Endothelial cell of umbilical vein (primary cell): ENCODE measurements around the gene HSPG2. TPM values are rescaled to one million over a fixed set of nuclear protein-coding genes. Genes with fewer than 3 reads are reported as not detected.

Experiments
- BruUV-seq: library from RNA; stranded (reverse); fragments of 400-500 nt; replicated peaks from 2 replicates; lab custom pipeline; 2021; lab: Mats Ljungman, UMichigan
- CTCF ChIA-PET: fragments of 300-600, 350-600 bp; sonication (Branson Sonifier 250); formaldehyde crosslinking; loops from one replicate; lab custom pipeline; 2021; ENCODE audit warnings: antibody characterized with exemption, inconsistent platforms; lab: Charles Lee
- POLR2A ChIA-PET: fragments of 300-600, 350-600 bp; sonication (Branson Sonifier 250); formaldehyde crosslinking; loops from one replicate; lab custom pipeline; 2021; ENCODE audit warnings: antibody characterized with exemption, inconsistent platforms; lab: Charles Lee
- DNase-seq: peaks from one replicate; pipeline ENCODE4 v3.0.0-alpha.2; 2011; ENCODE audit warnings: low read depth, low spot score
- FAIRE-seq: peaks from 2 replicates; lab custom pipeline; 2011; peaks lifted over from hg19 to GRCh38; lab: Jason Lieb, UNC
- H2AFZ ChIP-seq: 2 replicates; pipeline ENCODE4 v1.6.0; 2012; ENCODE audit warnings: low read depth, low read length, control low read depth, inconsistent platforms
- H3K27ac ChIP-seq: 2 replicates; pipeline ENCODE4 v1.5.1; 2011; ENCODE audit warnings: low read depth, mild to moderate bottlenecking, control low read depth, low read length, moderate library complexity; ENCODE audit not compliant: insufficient read depth
- H3K27me3 ChIP-seq, 2 experiments: 2 replicates each; pipeline versions ENCODE4 v1.6.0 to v1.6.1; 2011; ENCODE audit warnings: low read length in 2 of 2, mixed read lengths in 1 of 2; ENCODE audit not compliant: control insufficient read depth in 2 of 2, insufficient read depth in 2 of 2
- H3K36me3 ChIP-seq, 2 experiments: 2 replicates in 1 of 2; 3 replicates in 1 of 2; pipeline ENCODE4 v1.5.1; 2011; ENCODE audit warnings: low read length in 2 of 2, mild to moderate bottlenecking in 1 of 2, moderate library complexity in 1 of 2; ENCODE audit not compliant: control insufficient read depth in 2 of 2, insufficient read depth in 2 of 2; ENCODE audit errors: extremely low read depth in 1 of 2
- H3K4me1 ChIP-seq: 3 replicates; pipeline ENCODE4 v1.5.1; 2011; ENCODE audit warnings: mild to moderate bottlenecking, low read length; ENCODE audit not compliant: control insufficient read depth, insufficient read depth; ENCODE audit errors: extremely low read depth
- H3K4me2 ChIP-seq: 2 replicates; pipeline ENCODE4 v1.6.1; 2011; ENCODE audit warnings: low read length, control low read depth, mixed read lengths; ENCODE audit not compliant: insufficient read depth
- H3K4me3 ChIP-seq, 3 experiments: fragments of 200-600 bp in 1 of 3; sonication (generic), shearing (Covaris generic) in 1 of 3; replicated peaks in 1 of 3; 2 replicates each; pipeline ENCODE4 v1.5.1; 2011 to 2016; ENCODE audit warnings: control low read depth in 3 of 3, low read length in 3 of 3, mild to moderate bottlenecking in 2 of 3, inconsistent platforms in 1 of 3, low read depth in 1 of 3, moderate library complexity in 1 of 3; ENCODE audit not compliant: insufficient read depth in 1 of 3
- H3K79me2 ChIP-seq: 2 replicates; pipeline ENCODE4 v1.6.0; 2012; ENCODE audit warnings: low read length, inconsistent platforms; ENCODE audit not compliant: control insufficient read depth, insufficient read depth
- H3K9ac ChIP-seq: replicated peaks from 2 replicates; pipeline ENCODE3; 2011; ENCODE audit warnings: low read length, control low read depth; ENCODE audit not compliant: insufficient read depth; ENCODE audit errors: extremely low read depth
- H3K9me1 ChIP-seq: replicated peaks from 3 replicates; pipeline ENCODE4 v1.6.0; 2011; ENCODE audit warnings: mild to moderate bottlenecking, low read length; ENCODE audit not compliant: control insufficient read depth, insufficient read depth; ENCODE audit errors: extremely low read depth
- H3K9me3 ChIP-seq: replicated peaks from 2 replicates; pipeline ENCODE4 v1.5.1; 2012; ENCODE audit warnings: low read length, inconsistent platforms; ENCODE audit not compliant: control insufficient read depth, insufficient read depth
- H4K20me1 ChIP-seq: replicated peaks from 2 replicates; pipeline ENCODE3; 2011; ENCODE audit warnings: mild to moderate bottlenecking, low read length; ENCODE audit not compliant: control insufficient read depth, insufficient read depth; ENCODE audit errors: extremely low read depth
- EZH2 ChIP-seq: IDR thresholded peaks from 2 replicates; pipeline ENCODE4 v1.6.1; 2012; ENCODE audit warnings: borderline replicate concordance, low read depth, mild to moderate bottlenecking, moderate library complexity, low read length, inconsistent platforms; ENCODE audit not compliant: severe bottlenecking
- FOS ChIP-seq: IDR thresholded peaks from 2 replicates; pipeline ENCODE4 v1.6.1; 2011; ENCODE audit warnings: mild to moderate bottlenecking, low read length, moderate library complexity, borderline replicate concordance; ENCODE audit not compliant: insufficient read depth
- GATA2 ChIP-seq: IDR thresholded peaks from 2 replicates; pipeline ENCODE4 v1.7.0; 2011; ENCODE audit warnings: low read depth, mild to moderate bottlenecking, moderate library complexity, mixed read lengths, low read length; ENCODE audit not compliant: insufficient read length, insufficient read depth
- JUN ChIP-seq: IDR thresholded peaks from 2 replicates; pipeline ENCODE4 v1.6.1; 2011; ENCODE audit warnings: borderline replicate concordance, low read depth; ENCODE audit not compliant: insufficient read length, insufficient read depth
- MYC ChIP-seq: IDR thresholded peaks from one replicate; pipeline ENCODE4 v1.6.1; 2011; ENCODE audit warnings: mild to moderate bottlenecking, low read depth, low read length
- POLR2A ChIP-seq: IDR thresholded peaks from 2 replicates; pipeline ENCODE4 v1.6.1; 2012; ENCODE audit warnings: low read depth, mild to moderate bottlenecking, control low read depth, low read length
- POLR2AphosphoS5 ChIP-seq: IDR thresholded peaks from 2 replicates; pipeline ENCODE4 v1.6.1; 2012; ENCODE audit warnings: low read depth, mild to moderate bottlenecking, control low read depth, low read length, moderate library complexity; ENCODE audit not compliant: insufficient read depth
- dilution Hi-C: fragments of 300-500 bp; cut with MboI; formaldehyde crosslinking; loops from one replicate; pipeline ENCODE4 v1.15.0; 2019; ENCODE audit warnings: low sequenced_read_pairs; ENCODE audit not compliant: extremely low pct_ligation_motif_present
- intact Hi-C: fragments of 100-400 bp; cut with micrococcal nuclease; formaldehyde crosslinking; loops from one replicate; pipeline ENCODE4 v1.10.0; 2022
- polyA plus RNA-seq, 4 experiments: library from polyadenylated mRNA; depleted of rRNA in 3 of 4; stranded (reverse) in 3 of 4; unstranded in 1 of 4; fragments of >200 nt; gene quantifications; 2 replicates each; pipeline versions ENCODE4 v1.2.1 to v1.2.3, GENCODE V29; 2011 to 2012; ENCODE audit warnings: missing spikeins in 1 of 4
- total RNA-seq: library from RNA; stranded (reverse); gene quantifications from 2 replicates; pipeline ENCODE4 v1.2.3, GENCODE V29; 2021
- TF ChIP-seq, protein P1 (sequence below): IDR thresholded peaks from 2 replicates; pipeline ENCODE4 v1.6.1; 2011; ENCODE audit not compliant: insufficient read depth, insufficient read length
- TF ChIP-seq, protein P2 (sequence below), 2 donors: IDR thresholded peaks; 1 replicate in 1 of 2; 2 replicates in 1 of 2; pipeline ENCODE4 v1.5.1; 2011; ENCODE audit warnings: low read length in 2 of 2, mild to moderate bottlenecking in 2 of 2, moderate library complexity in 2 of 2, control low read depth in 1 of 2, inconsistent platforms in 1 of 2, low read depth in 1 of 2; ENCODE audit not compliant: insufficient read depth in 1 of 2; ENCODE audit errors: extremely low read depth in 1 of 2

HSPG2 gene
- total and polyA plus RNA-seq, 2 donors (not counting 3 experiments of a cell fraction or from before 2014, with no cell fraction given): 734 to 3,499 TPM

DNA sequence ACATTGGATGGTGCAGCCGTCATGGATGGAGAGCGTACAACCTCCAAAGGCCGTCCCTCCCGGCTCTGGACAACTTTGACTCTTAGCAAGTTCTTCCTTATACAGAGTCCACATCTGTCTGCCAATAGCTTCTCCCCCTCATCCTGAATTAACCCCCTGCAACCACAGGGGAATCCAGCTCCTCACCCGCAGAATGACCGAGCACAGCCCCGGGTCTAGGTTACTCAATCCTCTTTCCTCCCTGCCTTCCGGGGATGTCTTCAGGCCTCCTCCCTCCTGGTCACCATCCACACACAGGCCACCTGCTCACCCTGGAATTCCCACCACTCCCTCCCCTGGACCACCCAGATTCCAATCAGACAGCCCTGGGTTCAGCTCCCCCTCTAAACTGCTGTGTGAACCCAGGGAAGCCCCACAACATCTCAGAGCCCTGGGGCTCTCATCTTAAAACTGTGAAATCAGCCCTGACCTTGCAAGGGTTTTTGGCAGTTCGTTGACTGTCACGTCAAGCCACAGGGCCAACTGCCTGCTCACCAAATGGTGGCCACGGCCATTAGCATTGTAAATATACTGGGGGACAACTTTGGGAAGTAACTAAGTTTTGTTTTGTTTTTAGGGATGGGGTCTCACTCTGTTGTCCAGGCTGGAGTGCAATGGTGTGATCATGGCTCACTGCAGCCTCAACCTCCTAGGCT is 54.2 kb downstream of the HSPG2 start:
- intact Hi-C loops: no loop called here
- no peak for TF ChIP-seq MYC
- no peak for TF ChIP-seq GATA2
- TF ChIP-seq, protein P1, sequence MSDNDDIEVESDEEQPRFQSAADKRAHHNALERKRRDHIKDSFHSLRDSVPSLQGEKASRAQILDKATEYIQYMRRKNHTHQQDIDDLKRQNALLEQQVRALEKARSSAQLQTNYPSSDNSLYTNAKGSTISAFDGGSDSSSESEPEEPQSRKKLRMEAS: no peak
- TF ChIP-seq FOS: no peak
- no peak for TF ChIP-seq EZH2
- TF ChIP-seq, protein P2, sequence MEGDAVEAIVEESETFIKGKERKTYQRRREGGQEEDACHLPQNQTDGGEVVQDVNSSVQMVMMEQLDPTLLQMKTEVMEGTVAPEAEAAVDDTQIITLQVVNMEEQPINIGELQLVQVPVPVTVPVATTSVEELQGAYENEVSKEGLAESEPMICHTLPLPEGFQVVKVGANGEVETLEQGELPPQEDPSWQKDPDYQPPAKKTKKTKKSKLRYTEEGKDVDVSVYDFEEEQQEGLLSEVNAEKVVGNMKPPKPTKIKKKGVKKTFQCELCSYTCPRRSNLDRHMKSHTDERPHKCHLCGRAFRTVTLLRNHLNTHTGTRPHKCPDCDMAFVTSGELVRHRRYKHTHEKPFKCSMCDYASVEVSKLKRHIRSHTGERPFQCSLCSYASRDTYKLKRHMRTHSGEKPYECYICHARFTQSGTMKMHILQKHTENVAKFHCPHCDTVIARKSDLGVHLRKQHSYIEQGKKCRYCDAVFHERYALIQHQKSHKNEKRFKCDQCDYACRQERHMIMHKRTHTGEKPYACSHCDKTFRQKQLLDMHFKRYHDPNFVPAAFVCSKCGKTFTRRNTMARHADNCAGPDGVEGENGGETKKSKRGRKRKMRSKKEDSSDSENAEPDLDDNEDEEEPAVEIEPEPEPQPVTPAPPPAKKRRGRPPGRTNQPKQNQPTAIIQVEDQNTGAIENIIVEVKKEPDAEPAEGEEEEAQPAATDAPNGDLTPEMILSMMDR (IDR thresholded peaks at IDR 0.05; ENCODE audit: extremely low read depth in 1 of 2, insufficient read depth in 1 of 2, low read depth in 1 of 2, low read length in 2 of 2): no peak
- TF ChIP-seq POLR2AphosphoS5: no peak
- TF ChIP-seq POLR2A: no peak
- TF ChIP-seq JUN: no peak
- Histone ChIP-seq H3K9me3 (no peaks in the 10 kb centered on the region), H3K4me1 (no peaks in the 10 kb centered on the region), H3K4me3 (no peak overlapping the region), H3K36me3 (peaks cover 70 to 93% of the 10 kb centered on the region in 2 experiments), H3K79me2 (peaks cover 76% of the 10 kb centered on the region), H3K27me3 (no peaks in the 10 kb centered on the region), H2AFZ (no peak overlapping the region), H3K9me1 (no peaks in the 10 kb centered on the region), H3K27ac (no peak overlapping the region), H4K20me1 (no peaks in the 10 kb centered on the region), H3K9ac (no peak overlapping the region), H3K4me2 (no peak overlapping the region)
- DNase-seq: no peak
- CTCF ChIA-PET: interaction anchor here (1.2 kb wide), 2 partner anchors 16 to 80 kb away, joined by 3 to 4 read pairs; no protein-coding TSS in a partner anchor
- POLR2A ChIA-PET: no interaction called here
- FAIRE-seq: peak; percentile 46
- BruUV-seq: no TSS peak
- dilution Hi-C loops: no loop called here
